Esophagus muscularis mucosa (tissue), 4 donors: ENCODE data around the gene TSSC4. TPM values are rescaled to one million over a fixed set of nuclear protein-coding genes. Genes with fewer than 3 reads are reported as not detected.

Experiments
- DNase-seq: peaks from one replicate; pipeline ENCODE4 v3.0.0-alpha.2; 2017; ENCODE audit errors: extremely low spot score
- H3K27ac ChIP-seq, 4 donors: fragments of 200-600 bp; sonication (generic); replicated peaks in 1 of 4; 1 replicate in 3 of 4; 2 replicates in 1 of 4; pipeline ENCODE4 v1.5.1; 2016 to 2019; ENCODE audit warnings: mild to moderate bottlenecking in 1 of 4
- H3K27me3 ChIP-seq, 4 donors: fragments of 200-600 bp; sonication (generic); one replicate each; pipeline versions ENCODE4 v1.5.1 to v1.6.0; 2016 to 2019
- H3K36me3 ChIP-seq, 4 donors: fragments of 200-600 bp; sonication (generic); one replicate each; pipeline ENCODE4 v1.5.1; 2016 to 2019
- H3K4me1 ChIP-seq, 4 donors: fragments of 200-600 bp; sonication (generic); one replicate each; pipeline ENCODE4 v1.5.1; 2016 to 2019
- H3K4me3 ChIP-seq, 4 donors: fragments of 200-600 bp; sonication (generic); 1 replicate in 2 of 4; 2 replicates in 2 of 4; pipeline ENCODE4 v1.5.1; 2016 to 2019; ENCODE audit warnings: mild to moderate bottlenecking in 4 of 4, moderate library complexity in 1 of 4
- H3K9me3 ChIP-seq, 4 donors: fragments of 200-600 bp; sonication (generic); 1 replicate in 3 of 4; 2 replicates in 1 of 4; pipeline ENCODE4 v1.5.1; 2016 to 2019
- EP300 ChIP-seq: sonication (generic); formaldehyde crosslinking; IDR thresholded peaks from one replicate; pipeline ENCODE4 v1.6.1; 2017; ENCODE audit warnings: antibody characterized with exemption
- POLR2A ChIP-seq: fragments of 450-650 bp; IDR thresholded peaks from one replicate; pipeline ENCODE4 v1.6.1; 2017; ENCODE audit warnings: antibody characterized with exemption, moderate library complexity, mild to moderate bottlenecking, low read depth
- POLR2AphosphoS5 ChIP-seq, 2 donors: sonication (generic); formaldehyde crosslinking; IDR thresholded peaks; one replicate each; pipeline ENCODE4 v1.6.1; 2017; ENCODE audit warnings: antibody characterized with exemption in 2 of 2
- WGBS: methylation state at CpG from one replicate; pipeline ENCODE4 v1.1.5; 2018; 5-methylcytosine and 5-hydroxymethylcytosine counted together
- intact Hi-C: fragments of 100-400 bp; cut with DNase I; formaldehyde crosslinking; loops from one replicate; pipeline ENCODE4 v1.15.1; 2023
- total RNA-seq, 4 donors: library from RNA; depleted of rRNA; stranded (reverse); fragments of >200 nt; gene quantifications; one replicate each; pipeline versions ENCODE4 v1.1.0 to v1.2.1, GENCODE V29; 2016
- TF ChIP-seq, protein P1 (sequence below), 3 experiments: fragments of 200-600 bp in 2 of 3; fragments of 450-650 bp in 1 of 3; sonication (generic) in 2 of 3; IDR thresholded peaks; one replicate each; pipeline ENCODE4 v1.5.1; 2017 to 2019; ENCODE audit warnings: antibody characterized with exemption in 3 of 3, mild to moderate bottlenecking in 2 of 3, moderate library complexity in 1 of 3

Gene TSSC4
- total RNA-seq, 4 donors from 2014 or later = 46.9 to 76.9 (median 70.6) TPM

DNA sequence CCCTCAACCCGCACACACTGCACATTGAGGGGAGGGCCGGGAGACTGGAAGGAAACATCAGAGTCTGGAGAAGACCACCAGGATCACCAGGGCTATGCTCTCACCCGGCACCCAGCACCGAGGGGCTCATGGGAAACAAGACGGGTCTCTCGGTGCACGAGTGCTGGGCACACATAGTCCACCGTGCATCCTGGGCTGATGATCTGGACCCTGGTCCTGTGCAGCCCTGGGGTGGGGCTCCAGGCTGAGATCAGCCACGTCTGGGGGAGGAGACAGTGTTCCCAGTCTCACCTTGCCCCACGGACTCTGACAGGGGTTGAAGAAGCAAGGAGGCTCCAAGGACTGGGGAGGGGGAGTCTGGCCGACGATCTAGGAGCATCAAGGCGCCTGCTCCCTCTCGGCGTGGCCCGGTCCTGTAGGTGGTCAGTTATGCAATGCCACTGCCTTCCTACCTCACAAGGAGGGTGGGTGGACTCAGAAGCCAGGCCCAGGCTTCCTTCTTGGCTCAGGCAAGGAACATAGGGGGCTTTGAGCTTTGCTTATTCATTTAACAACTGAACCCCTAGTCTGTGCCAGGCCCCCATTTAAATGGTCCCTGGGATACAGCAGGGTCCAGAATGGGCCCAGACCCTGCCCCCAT is 34.9 kb upstream of the TSSC4 start:
- 100% methylated on average over 8 of the region's 16 CpGs for WGBS
- intact Hi-C loops = loop anchor here (10.0 kb wide), 1 partner anchor 49 kb away; no protein-coding TSS in a partner anchor
- DNase-seq = no peak
- H3K36me3 ChIP-seq = no peaks in the 10 kb centered on the region
- H3K27ac ChIP-seq = no peak overlapping the region
- no peaks in the 10 kb centered on the region for H3K9me3 ChIP-seq
- no peak for TF ChIP-seq POLR2A
- TF ChIP-seq POLR2AphosphoS5 (IDR thresholded peaks at IDR 0.05) = no peak
- TF ChIP-seq, protein P1, sequence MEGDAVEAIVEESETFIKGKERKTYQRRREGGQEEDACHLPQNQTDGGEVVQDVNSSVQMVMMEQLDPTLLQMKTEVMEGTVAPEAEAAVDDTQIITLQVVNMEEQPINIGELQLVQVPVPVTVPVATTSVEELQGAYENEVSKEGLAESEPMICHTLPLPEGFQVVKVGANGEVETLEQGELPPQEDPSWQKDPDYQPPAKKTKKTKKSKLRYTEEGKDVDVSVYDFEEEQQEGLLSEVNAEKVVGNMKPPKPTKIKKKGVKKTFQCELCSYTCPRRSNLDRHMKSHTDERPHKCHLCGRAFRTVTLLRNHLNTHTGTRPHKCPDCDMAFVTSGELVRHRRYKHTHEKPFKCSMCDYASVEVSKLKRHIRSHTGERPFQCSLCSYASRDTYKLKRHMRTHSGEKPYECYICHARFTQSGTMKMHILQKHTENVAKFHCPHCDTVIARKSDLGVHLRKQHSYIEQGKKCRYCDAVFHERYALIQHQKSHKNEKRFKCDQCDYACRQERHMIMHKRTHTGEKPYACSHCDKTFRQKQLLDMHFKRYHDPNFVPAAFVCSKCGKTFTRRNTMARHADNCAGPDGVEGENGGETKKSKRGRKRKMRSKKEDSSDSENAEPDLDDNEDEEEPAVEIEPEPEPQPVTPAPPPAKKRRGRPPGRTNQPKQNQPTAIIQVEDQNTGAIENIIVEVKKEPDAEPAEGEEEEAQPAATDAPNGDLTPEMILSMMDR (IDR thresholded peaks at IDR 0.05) = no peak
- no peak for TF ChIP-seq EP300
- no peaks in the 10 kb centered on the region for H3K27me3 ChIP-seq
- no peak overlapping the region for H3K4me3 ChIP-seq
- peaks cover 6 to 15% (median 12%) of the 10 kb centered on the region in 4 donors for H3K4me1 ChIP-seq

DNA sequence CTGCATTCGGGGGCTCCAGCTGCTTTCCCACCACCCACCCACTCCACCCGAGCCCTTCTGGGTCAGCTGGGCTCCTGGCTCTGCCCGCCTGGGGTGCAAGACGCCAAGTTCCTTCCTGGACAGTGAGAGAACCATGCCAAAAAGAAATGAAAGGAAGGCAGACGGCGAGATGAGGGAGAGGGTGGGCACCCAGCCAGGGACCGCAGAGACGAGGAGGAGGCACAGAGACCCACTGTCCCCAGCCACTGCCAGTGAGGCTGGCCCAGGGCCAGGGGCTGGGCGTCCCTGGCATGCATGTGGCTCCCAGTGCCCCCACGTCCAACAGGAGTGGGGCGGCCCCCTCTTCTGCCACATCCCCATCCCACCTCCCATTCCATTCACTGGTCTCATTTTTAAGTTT is 34.3 kb upstream of the TSSC4 start:
- DNase-seq = no peak
- no peak overlapping the region for H3K27ac ChIP-seq
- no peak overlapping the region for H3K4me3 ChIP-seq
- WGBS = 40% methylated on average over 11 of the region's 11 CpGs
- no peaks in the 10 kb centered on the region for H3K36me3 ChIP-seq
- intact Hi-C loops = loop anchor here (10.0 kb wide), 1 partner anchor 49 kb away; no protein-coding TSS in a partner anchor
- TF ChIP-seq EP300 = no peak
- TF ChIP-seq POLR2AphosphoS5 (IDR thresholded peaks at IDR 0.05) = no peak
- TF ChIP-seq, protein P1 (IDR thresholded peaks at IDR 0.05) = no peak
- no peak for TF ChIP-seq POLR2A
- H3K4me1 ChIP-seq = peaks cover 6 to 15% (median 12%) of the 10 kb centered on the region in 4 donors
- H3K27me3 ChIP-seq = no peaks in the 10 kb centered on the region
- no peaks in the 10 kb centered on the region for H3K9me3 ChIP-seq

DNA sequence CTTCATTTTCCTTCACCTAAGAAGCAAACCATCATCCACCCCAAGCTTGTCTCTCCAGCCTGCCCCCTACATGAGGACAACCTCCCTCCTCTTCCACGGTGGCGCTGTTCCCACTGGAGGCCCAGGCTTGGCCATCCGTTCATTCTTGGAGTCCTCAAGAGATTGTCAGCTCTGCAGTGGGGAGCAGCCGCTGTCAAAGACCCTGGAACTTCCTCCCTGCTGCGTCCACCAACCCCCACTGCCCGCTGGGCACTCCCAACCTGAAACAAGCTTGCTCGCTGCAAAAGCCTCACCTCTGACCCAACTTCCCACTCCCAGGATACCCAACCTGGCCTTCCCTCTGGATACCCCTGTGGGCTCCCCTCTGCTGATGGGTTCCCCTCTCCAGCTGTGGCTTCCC is 33.8 kb upstream of the TSSC4 start:
- Histone ChIP-seq H3K4me3 (no peak overlapping the region), H3K4me1 (peaks cover 6 to 15% (median 12%) of the 10 kb centered on the region in 4 donors), H3K27ac (no peak overlapping the region), H3K9me3 (no peaks in the 10 kb centered on the region), H3K27me3 (no peaks in the 10 kb centered on the region), H3K36me3 (no peaks in the 10 kb centered on the region)
- 89% methylated on average over 7 of the region's 7 CpGs for WGBS
- intact Hi-C loops = loop anchor here (10.0 kb wide), 1 partner anchor 48 kb away; no protein-coding TSS in a partner anchor
- DNase-seq = no peak
- TF ChIP-seq POLR2AphosphoS5 (IDR thresholded peaks at IDR 0.05) = no peak
- TF ChIP-seq, protein P1 (IDR thresholded peaks at IDR 0.05) = no peak
- no peak for TF ChIP-seq EP300
- no peak for TF ChIP-seq POLR2A

DNA sequence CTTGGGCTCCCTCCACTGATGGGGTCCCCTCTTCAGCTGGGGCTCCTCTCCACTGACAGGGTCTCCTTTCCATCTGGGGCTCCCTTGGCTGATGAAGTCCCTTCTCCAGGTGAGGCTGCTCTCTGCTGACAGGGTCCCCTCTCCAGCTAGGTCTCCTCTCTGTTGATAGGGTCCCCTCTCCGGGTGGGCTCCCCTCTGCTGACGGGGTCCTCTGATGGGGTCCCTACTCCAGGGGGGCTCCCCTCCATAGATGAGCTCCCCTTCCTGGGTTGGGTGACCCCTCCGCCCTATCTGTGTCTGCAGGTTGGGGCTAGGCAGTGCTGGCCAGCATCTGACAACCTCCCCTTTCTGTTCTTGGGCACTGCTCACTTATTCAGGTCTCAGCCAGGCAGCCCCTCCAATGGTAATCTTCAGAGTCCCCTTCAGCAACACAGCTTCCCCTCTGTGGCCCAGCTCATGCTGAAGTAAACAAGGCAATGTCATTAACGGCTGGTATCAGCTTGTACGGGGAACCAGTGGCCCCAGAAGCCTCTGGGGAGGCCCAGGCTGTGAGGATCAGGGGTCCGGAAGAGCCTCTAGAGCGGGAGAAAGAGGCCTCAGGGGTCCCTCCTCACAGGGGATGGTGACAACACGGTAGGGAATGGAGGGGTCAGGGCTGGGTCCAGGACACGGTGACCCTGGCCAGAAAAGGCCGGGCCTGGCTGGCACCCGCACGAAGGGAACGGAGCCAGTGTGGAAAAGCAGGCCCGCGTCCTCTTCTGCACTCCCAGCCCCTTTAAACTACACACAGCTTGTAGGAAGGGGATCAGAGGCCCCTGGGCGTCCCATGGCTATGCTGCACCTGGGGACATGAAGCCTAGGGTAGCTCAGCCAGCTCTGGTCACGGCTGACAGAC is 33.0 kb upstream of the TSSC4 start:
- WGBS = 90% methylated on average over 16 of the region's 17 CpGs
- Histone ChIP-seq H3K36me3 (no peaks in the 10 kb centered on the region), H3K27ac (no peak overlapping the region), H3K27me3 (no peaks in the 10 kb centered on the region), H3K4me1 (peaks cover 6 to 15% (median 12%) of the 10 kb centered on the region in 4 donors), H3K9me3 (no peaks in the 10 kb centered on the region), H3K4me3 (no peak overlapping the region)
- TF ChIP-seq POLR2AphosphoS5 (IDR thresholded peaks at IDR 0.05) (no peak), POLR2A (no peak)
- TF ChIP-seq, protein P1 (IDR thresholded peaks at IDR 0.05) = no peak
- no peak for DNase-seq
- intact Hi-C loops = loop anchor here (10.0 kb wide), 1 partner anchor 47 kb away; no protein-coding TSS in a partner anchor
